ENCODE results near the gene RALGPS2.
"Not testable (repeated sequence)": the region's sequence is repeated elsewhere in the genome, so short reads cannot be mapped to it uniquely, and the experiment has no call there.

RALGPS2 gene

DNA sequence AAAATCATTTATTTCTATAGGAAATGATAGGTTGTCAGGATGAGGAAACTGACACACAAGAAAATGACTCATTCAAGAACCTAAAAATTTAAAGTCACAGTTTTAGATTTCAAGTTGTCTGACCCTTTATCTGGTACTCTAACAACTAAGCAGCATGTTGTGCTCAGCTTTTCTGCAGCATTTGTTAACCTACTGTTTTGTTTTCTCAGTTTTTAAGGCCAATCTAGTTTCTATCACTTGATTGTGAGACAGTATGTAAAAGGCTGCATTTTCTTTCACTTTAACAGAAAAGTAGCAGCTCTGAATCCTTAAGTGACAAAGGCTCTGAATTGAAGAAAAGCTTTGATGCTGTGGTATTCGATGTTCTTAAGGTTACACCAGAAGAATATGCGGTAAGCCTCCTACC is 59.1 kb downstream of the RALGPS2 start:
- DNase-seq: no peak

DNA sequence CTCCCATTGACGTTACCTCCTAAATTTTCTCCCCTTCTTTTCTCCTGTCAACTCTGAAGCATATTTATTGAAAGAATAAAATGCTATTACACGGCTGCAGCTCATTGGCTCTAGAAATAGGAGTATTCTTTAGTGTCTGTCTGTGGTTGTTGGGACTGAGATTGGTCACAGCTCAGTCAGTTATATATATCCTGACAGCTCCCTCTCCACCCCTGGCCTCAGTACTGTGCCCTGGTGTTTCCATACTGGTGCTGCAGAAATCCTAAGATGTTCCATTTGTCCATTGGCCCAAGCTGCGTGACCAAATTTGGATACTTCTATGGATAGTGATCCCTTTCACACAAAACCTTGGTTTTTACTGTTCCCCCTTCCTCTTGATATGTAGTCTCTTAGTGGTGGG is 67.3 kb downstream of the RALGPS2 start:
- DNase-seq: no peak

GRCh38 chr1:178796013-178796412 is 71.0 kb downstream of the RALGPS2 start:
- DNase-seq: no peak

DNA sequence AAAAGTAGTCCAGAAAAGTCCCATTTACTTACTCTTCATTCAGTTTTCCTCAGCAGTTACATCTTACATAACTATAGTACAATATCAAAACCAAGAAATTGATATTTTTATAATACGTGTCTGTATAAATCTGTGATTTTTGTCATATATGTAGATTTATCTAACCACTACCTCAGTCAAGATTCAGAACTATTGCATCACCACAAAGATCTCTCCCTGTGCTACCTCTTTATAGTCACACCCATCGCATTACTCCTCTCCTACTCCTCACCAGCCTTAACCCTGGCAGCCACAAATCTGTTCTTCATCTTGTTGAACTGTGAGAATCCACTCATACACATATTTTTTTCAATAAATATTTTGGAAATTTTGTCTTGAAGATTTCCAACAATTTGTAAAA is 72.5 kb downstream of the RALGPS2 start:
- no peak for DNase-seq

DNA sequence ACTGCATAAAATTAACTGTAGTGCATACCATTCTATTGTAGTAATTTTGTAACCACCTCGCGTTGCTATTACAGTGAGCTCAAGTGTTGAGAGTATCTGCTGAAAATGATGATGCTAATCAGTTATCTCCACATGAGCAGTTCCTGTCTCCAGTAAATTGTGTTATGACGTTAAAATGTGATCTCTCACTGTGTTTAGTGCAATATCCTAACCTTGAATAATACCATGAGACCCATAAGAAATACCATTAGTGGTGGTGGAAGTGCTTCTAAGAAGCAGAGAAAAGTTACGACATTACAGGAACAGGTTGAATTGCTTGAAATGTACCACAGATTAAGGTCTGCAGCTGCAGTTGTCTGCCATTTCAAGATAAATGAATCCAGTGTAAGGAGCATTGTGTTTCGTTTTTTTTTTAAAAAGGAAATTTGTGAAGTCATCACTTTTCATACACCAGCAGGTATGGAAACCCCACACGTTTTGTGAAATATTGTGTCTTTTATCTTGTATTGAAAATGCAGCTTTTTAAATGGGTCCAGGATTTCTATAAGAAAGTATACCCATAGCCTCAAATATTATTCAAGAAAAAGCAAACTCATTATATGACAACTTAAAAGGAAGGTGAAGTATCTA is 73.3 kb downstream of the RALGPS2 start:
- no peak for DNase-seq

- no peak for DNase-seq
These were observed 77.8 kb downstream of the RALGPS2 start for GRCh38 chr1:178802873-178803272.

- DNase-seq: no peak
These were observed 81.7 kb downstream of the RALGPS2 start for GRCh38 chr1:178806665-178807300.

- no peak for DNase-seq
These were observed 83.5 kb downstream of the RALGPS2 start for GRCh38 chr1:178808529-178808928.

DNA sequence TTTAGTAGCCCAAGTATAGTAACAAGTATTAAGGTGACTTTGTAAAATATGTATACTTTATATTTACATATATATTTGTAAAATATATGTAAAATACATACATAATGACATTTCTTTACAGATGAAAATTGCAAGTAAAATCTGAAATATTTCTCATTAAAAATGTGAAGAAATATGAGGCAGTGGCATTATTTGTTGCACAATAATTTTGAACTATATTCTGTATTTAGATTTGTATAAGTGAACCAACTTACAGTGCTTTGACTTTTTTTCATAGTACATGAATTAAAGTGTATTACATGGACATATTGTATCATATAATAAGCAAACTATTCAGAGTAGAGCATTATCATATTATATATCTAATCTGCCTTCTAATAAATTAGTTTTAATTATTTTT is 85.5 kb downstream of the RALGPS2 start:
- DNase-seq: no peak

DNA sequence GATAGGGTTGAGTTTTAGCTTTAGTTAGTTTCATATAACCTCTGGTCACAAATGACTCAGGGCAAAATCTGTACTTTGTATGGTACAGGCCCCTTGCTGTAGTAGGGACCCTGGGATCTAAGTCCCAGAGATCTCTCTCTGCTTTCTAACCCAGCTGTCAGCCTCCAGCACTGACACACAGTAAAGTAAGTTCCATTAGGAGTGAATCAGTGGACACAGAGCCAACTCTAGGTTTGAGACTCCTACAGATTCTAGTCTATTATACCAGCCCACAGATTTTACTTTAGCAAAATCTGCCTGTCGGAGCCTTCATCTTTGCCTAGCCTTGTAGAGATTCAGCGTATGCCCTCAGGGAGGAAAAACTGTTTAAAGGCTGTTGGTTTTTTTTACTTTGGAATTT is 93.4 kb downstream of the RALGPS2 start:
- no peak for DNase-seq

DNA sequence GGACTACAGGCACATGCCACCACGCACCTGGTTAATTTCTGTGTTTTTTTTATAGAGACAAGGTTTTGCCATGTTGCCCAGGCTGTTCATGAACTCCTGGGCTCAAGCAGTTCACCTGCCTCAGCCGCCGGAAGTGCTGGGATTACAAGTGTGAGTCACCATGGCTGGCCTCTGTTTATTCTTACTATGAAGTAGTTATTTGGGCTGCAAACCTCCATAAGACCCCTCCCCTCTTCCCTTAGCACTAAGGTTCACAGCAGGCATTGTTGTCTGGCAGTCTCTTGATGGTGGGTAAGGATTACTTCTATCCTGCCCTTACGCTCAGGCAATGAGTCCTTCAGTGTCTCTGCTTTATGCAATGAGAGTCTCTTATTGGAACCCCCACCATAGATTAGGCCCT is 94.1 kb downstream of the RALGPS2 start:
- no peak for DNase-seq

GRCh38 chr1:178821134-178821866 is 96.3 kb downstream of the RALGPS2 start:
- no peak for DNase-seq

- no peak for DNase-seq
These were observed 100.1 kb downstream of the RALGPS2 start for GRCh38 chr1:178825167-178825566.

- DNase-seq: no peak
These were observed 119.4 kb downstream of the RALGPS2 start for GRCh38 chr1:178844436-178844835.

- no peak for DNase-seq
These were observed 121.3 kb downstream of the RALGPS2 start for GRCh38 chr1:178846306-178846705.

- DNase-seq: no peak
These were observed 122.4 kb downstream of the RALGPS2 start for GRCh38 chr1:178847396-178847849.

- not testable (repeated sequence) for DNase-seq
These were observed 122.9 kb downstream of the RALGPS2 start for GRCh38 chr1:178847919-178848318.

GRCh38 chr1:178849918-178850317 is 124.9 kb downstream of the RALGPS2 start:
- no peak for DNase-seq

- no peak for DNase-seq
These were observed 132.1 kb downstream of the RALGPS2 start for GRCh38 chr1:178857126-178857525.

- no peak for DNase-seq
These were observed 137.4 kb downstream of the RALGPS2 start for GRCh38 chr1:178862416-178862815.

DNA sequence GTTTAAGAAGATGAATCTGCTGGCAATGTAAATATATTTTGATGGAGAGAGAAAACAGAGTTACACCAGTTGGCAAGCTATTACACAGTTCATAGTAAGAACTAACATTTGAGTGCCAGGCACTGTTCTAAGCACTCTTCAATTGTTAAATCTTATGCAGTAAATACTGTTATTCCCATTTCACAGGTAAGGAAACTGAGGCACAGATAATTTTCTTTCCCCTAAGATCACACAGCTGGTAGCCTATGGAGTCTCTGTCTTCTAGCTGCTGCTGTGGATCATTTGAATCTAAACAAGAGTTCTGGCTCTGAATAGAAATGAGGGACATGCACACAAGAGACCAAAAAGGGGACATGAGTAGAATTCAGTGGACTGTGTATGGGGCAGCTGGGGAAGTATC is 137.8 kb downstream of the RALGPS2 start:
- no peak for DNase-seq

DNA sequence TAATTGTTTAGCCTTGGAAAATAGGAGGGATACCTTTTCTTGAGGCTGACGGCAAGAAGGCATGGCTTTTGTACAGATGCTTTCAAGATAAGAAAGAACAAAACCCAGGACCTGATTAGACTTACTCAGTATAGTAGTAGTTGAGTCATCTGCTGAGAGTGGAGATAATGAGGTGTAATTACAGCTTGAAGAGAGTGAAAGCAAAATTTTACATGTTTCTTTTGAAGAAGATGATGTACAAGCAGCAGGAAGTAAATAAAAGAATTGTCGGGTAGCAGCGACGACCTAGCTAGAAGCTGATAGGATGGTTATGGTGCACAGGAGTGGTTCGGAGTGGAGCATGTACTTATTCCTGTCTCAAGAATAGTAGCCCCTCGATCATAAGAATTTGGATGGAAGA is 139.3 kb downstream of the RALGPS2 start:
- no peak for DNase-seq

DNA sequence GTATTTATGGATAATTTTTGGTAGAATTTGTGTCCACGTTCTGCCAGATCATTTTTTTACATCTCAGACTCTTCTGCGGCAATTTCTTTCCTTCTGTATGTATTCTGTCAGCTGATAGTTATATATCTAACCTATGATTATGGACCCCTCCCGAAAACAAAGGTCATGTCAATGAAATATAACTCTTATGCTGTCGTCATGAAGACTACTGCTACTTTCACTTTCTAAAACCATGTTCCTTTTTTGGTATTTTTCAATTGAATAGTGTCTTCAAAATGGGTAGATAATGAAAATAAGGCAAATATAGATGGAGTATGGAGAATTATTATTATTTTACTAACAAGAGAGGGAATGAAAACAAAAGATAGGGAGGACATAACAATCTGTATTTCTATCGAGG is 142.6 kb downstream of the RALGPS2 start:
- no peak for DNase-seq

DNA sequence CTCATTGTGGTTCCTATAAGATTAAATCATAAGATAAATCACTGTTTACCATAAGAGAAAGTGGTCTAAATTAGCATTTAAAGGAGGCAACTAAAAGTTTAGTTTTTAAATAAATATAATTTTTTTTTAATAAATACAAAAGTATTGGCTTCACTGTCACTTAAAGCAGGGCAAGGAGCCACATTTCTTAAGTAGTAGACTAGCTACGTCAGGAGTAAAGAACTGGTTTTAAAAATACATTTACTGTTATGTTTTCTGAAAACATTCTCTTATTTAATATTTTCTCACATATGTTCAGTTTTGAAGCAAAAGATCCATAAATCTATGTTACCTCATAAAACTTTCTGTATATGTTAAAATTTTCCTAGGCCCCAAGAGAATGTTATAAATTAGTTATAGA is 143.7 kb downstream of the RALGPS2 start:
- no peak for DNase-seq
